Measurements from ENCODE around the gene ADAMTS14. TPM values are rescaled to one million over a fixed set of nuclear protein-coding genes. Genes with fewer than 3 reads are reported as not detected.

Gene ADAMTS14
- total RNA-seq, 1 donor from 2014 or later: 4.1 TPM

- Mint-ChIP-seq H3K9me3 (peaks cover 5% of the 10 kb centered on the region), H3K27me3 (ENCODE audit: low read depth) (peaks cover 2% of the 10 kb centered on the region), H3K27ac (no peak overlapping the region), H3K4me3 (no peak overlapping the region), H3K4me1 (no peaks in the 10 kb centered on the region), H3K36me3 (no peaks in the 10 kb centered on the region)
- DNase-seq (ENCODE audit: low spot score in 2 of 2, unreplicated experiment in 2 of 2): peak in 1 of 2 experiments; percentile 27
- TF ChIP-seq, protein P1, sequence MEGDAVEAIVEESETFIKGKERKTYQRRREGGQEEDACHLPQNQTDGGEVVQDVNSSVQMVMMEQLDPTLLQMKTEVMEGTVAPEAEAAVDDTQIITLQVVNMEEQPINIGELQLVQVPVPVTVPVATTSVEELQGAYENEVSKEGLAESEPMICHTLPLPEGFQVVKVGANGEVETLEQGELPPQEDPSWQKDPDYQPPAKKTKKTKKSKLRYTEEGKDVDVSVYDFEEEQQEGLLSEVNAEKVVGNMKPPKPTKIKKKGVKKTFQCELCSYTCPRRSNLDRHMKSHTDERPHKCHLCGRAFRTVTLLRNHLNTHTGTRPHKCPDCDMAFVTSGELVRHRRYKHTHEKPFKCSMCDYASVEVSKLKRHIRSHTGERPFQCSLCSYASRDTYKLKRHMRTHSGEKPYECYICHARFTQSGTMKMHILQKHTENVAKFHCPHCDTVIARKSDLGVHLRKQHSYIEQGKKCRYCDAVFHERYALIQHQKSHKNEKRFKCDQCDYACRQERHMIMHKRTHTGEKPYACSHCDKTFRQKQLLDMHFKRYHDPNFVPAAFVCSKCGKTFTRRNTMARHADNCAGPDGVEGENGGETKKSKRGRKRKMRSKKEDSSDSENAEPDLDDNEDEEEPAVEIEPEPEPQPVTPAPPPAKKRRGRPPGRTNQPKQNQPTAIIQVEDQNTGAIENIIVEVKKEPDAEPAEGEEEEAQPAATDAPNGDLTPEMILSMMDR (IDR thresholded peaks at IDR 0.05; ENCODE audit: unreplicated experiment): no peak
Measured at GRCh38 chr10:70771311-70772194, 99.2 kb downstream of the ADAMTS14 start.

- peaks cover 2% of the 10 kb centered on the region for H3K27me3 Mint-ChIP-seq (ENCODE audit: low read depth)
- peak in 1 of 2 experiments; percentile 29 for DNase-seq (ENCODE audit: low spot score in 2 of 2, unreplicated experiment in 2 of 2)
- H3K4me3 Mint-ChIP-seq: no peak overlapping the region
- no peak overlapping the region for H3K27ac Mint-ChIP-seq
- H3K9me3 Mint-ChIP-seq: no peaks in the 10 kb centered on the region
- H3K4me1 Mint-ChIP-seq: no peaks in the 10 kb centered on the region
- TF ChIP-seq, protein P1 (IDR thresholded peaks at IDR 0.05; ENCODE audit: unreplicated experiment): no peak
- H3K36me3 Mint-ChIP-seq: no peaks in the 10 kb centered on the region
Measured at GRCh38 chr10:70772627-70773026, 100.3 kb downstream of the ADAMTS14 start.

DNA sequence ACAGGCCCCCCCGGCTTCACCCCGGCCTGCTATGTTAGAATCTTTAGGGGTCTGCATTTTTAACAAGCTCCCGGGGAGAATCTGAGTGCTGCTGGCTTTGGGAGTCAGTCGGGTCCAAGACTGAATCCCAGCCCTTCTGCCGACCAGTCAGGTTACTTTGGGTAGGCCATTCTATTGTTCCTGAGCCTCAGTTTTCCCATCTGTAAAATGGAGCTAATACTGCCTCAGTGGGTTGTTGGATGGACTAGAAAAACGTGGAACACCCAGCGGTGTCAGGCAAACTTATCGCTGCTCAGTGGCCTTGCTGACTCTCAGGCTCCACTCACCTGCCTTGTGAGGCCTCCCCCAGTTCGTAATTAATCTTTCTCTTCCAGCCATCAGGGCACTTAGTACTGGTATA is 101.2 kb downstream of the ADAMTS14 start:
- TF ChIP-seq, protein P1 (IDR thresholded peaks at IDR 0.05; ENCODE audit: unreplicated experiment): no peak
- DNase-seq (ENCODE audit: low spot score in 2 of 2, unreplicated experiment in 2 of 2): peak in 1 of 2 experiments; percentile 29
- H3K36me3 Mint-ChIP-seq: no peaks in the 10 kb centered on the region
- H3K27ac Mint-ChIP-seq: no peak overlapping the region
- H3K4me1 Mint-ChIP-seq: no peaks in the 10 kb centered on the region
- no peaks in the 10 kb centered on the region for H3K27me3 Mint-ChIP-seq (ENCODE audit: low read depth)
- H3K4me3 Mint-ChIP-seq: no peak overlapping the region
- H3K9me3 Mint-ChIP-seq: no peaks in the 10 kb centered on the region

GRCh38 chr10:70773965-70774809 is 101.9 kb downstream of the ADAMTS14 start:
- Mint-ChIP-seq H3K36me3 (no peaks in the 10 kb centered on the region), H3K27me3 (ENCODE audit: low read depth) (no peaks in the 10 kb centered on the region), H3K9me3 (no peaks in the 10 kb centered on the region), H3K27ac (no peak overlapping the region), H3K4me3 (no peak overlapping the region), H3K4me1 (no peaks in the 10 kb centered on the region)
- DNase-seq (ENCODE audit: low spot score in 2 of 2, unreplicated experiment in 2 of 2): peak in 1 of 2 experiments; percentile 28
- TF ChIP-seq, protein P1 (IDR thresholded peaks at IDR 0.05; ENCODE audit: unreplicated experiment): no peak

- H3K9me3 Mint-ChIP-seq: no peaks in the 10 kb centered on the region
- no peak overlapping the region for H3K27ac Mint-ChIP-seq
- DNase-seq (ENCODE audit: low spot score in 2 of 2, unreplicated experiment in 2 of 2): peak in 1 of 2 experiments; percentile 47
Measured at GRCh38 chr10:70774810-70775678, 102.7 kb downstream of the ADAMTS14 start.

More at GRCh38 chr10:70774810-70775678, 102.7 kb downstream of the ADAMTS14 start:
- Mint-ChIP-seq H3K36me3 (no peaks in the 10 kb centered on the region), H3K4me3 (no peak overlapping the region), H3K27me3 (ENCODE audit: low read depth) (no peaks in the 10 kb centered on the region), H3K4me1 (no peaks in the 10 kb centered on the region)
- TF ChIP-seq, protein P1 (IDR thresholded peaks at IDR 0.05; ENCODE audit: unreplicated experiment): no peak
